ENCODE measurements around the gene SERPINH1.
A peak's percentile ranks its signal among the peaks of the same experiment; 100 is the strongest.

The SERPINH1 gene

DNA sequence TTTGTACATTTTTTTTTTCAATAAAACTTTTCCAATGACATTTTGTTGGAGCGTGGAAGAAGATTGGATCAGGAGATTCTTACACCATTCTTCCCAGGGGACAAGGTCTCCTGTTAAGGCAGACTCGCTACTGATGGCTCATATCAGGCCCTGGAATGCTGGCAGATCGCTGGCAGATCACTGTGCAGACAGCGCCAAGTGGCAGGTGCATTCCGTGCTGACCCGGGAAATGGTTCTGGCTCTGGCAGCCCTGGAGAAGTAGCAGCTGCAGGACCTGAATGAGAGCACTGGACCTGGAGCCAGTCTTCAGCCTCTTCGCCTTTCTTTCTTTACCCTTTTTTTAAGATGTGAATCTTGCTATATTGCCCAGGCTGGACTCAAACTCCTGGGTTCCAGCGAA lies 10.7 kb downstream of the SERPINH1 start:
- Histone ChIP-seq H3K4me3 (ENCODE audit: insufficient read depth, low read depth, low read length) (no peak overlapping the region), H3K27ac (ENCODE audit: insufficient read depth, low read depth, low read length, poor library complexity, severe bottlenecking) (no peak overlapping the region), H3K27me3 (ENCODE audit: control insufficient read depth, insufficient read depth, low read length, poor library complexity, severe bottlenecking) (no peaks in the 10 kb centered on the region), H3K9me3 (ENCODE audit: control insufficient read depth, low read length) (no peaks in the 10 kb centered on the region), H3K4me1 (ENCODE audit: control insufficient read depth, insufficient read depth, low read length) (no peaks in the 10 kb centered on the region), H3K36me3 (ENCODE audit: control insufficient read depth, insufficient read depth, low read length) (peaks cover 51% of the 10 kb centered on the region)
- 81 to 85% methylated on average over 8 of the region's 8 CpGs for WGBS, 2 experiments

DNA sequence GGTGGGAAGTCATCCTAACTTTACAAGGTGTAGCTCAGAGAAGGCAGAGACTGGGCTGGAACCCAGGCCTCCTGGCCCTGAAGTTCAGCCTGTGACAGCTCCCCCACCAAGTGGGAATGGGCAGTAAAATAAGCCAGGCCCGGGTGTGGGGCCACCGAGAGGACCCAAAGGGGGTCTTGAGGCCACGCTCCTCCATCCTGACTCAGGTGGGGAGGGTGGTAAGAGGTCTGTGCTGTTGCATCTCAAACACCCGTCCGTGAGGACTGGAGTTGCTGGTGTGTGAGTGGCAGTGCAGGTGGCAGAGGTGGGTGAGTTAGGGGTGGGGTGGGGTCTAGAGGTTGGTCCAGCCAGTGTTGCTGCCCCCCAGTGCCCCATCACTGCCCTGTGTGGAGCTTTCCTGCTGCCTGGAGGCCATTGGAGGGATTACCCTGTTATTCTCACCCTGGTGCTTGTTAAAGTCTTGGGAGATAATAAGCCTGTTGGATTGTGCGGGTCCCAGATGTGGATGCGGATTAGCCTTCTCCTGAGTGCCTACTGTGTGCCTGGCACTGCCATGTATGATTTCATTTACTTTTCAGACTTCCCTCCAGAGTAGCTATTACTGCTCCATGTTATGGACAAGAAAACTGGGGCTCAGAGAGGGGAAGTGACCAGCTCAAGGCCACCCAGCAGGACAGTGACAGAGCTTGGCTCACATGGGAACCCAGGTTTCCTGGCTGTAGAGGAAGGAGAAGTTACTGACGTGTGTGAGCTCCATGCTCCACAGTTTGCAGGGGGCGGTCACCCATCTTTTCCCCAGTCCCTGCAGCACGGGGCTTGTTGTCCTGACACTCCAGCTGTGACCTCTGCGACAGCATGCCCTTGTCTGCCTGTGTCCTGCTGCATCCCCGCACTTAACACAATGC lies 12.9 kb downstream of the SERPINH1 start:
- H3K4me1 ChIP-seq (ENCODE audit: control insufficient read depth, insufficient read depth, low read length), result no peaks in the 10 kb centered on the region
- 88 to 89% methylated on average over 12 of the region's 12 CpGs for WGBS, 2 experiments
- H3K27ac ChIP-seq (ENCODE audit: insufficient read depth, low read depth, low read length, poor library complexity, severe bottlenecking), result no peak overlapping the region
- H3K36me3 ChIP-seq (ENCODE audit: control insufficient read depth, insufficient read depth, low read length), result peaks cover 31% of the 10 kb centered on the region
- no peak overlapping the region for H3K4me3 ChIP-seq (ENCODE audit: insufficient read depth, low read depth, low read length)
- no peaks in the 10 kb centered on the region for H3K27me3 ChIP-seq (ENCODE audit: control insufficient read depth, insufficient read depth, low read length, poor library complexity, severe bottlenecking)
- no peaks in the 10 kb centered on the region for H3K9me3 ChIP-seq (ENCODE audit: control insufficient read depth, low read length)

DNA sequence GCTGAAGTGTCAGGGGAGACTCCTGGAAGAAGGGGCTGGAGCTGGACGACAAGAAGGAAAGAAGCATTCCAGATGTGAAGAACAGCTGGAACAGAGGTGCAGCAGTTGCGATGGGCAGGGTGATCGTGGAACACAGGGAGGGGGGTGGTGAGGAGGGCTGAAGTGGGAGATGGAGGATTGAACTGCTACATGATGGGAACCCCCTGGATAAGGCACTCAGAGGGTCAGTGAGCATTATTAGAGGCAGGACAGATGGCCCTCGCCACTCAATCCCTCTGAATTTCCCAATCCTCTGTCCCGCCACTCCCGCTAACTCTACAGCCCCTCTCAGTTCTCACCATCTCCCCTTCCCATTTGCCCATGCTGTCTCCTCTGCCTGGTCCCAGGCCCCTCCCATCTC lies 14.0 kb downstream of the SERPINH1 start:
- H3K27ac ChIP-seq (ENCODE audit: insufficient read depth, low read depth, low read length, poor library complexity, severe bottlenecking), result no peak overlapping the region
- H3K36me3 ChIP-seq (ENCODE audit: control insufficient read depth, insufficient read depth, low read length), result peaks cover 21% of the 10 kb centered on the region
- no peaks in the 10 kb centered on the region for H3K9me3 ChIP-seq (ENCODE audit: control insufficient read depth, low read length)
- H3K27me3 ChIP-seq (ENCODE audit: control insufficient read depth, insufficient read depth, low read length, poor library complexity, severe bottlenecking), result no peaks in the 10 kb centered on the region
- H3K4me1 ChIP-seq (ENCODE audit: control insufficient read depth, insufficient read depth, low read length), result no peaks in the 10 kb centered on the region
- H3K4me3 ChIP-seq (ENCODE audit: insufficient read depth, low read depth, low read length), result no peak overlapping the region
- WGBS, 2 experiments, result 88 to 89% methylated on average over 6 of the region's 6 CpGs

DNA sequence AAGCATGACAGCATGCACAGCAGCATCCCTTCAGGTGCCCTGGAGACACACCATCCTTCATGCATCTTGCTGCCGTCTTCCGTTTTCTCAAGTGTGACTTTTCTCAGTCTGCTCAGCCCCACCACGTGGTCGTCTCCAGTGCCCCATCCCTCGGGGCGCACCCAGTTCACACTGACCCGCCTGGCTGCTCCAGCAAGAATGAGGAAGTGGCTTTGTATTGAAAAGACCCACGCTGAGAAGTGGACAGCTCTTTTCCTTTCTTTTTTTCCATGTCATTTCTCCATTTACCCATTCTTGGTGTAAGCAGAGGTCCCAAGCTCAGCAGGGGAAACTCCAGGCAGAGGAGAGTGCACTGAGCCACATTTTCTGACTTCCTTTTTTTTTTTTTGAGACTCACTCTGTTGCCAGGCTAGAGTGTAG lies 14.5 kb downstream of the SERPINH1 start:
- Histone ChIP-seq H3K36me3 (ENCODE audit: control insufficient read depth, insufficient read depth, low read length) (peaks cover 16% of the 10 kb centered on the region), H3K4me3 (ENCODE audit: insufficient read depth, low read depth, low read length) (no peak overlapping the region), H3K27ac (ENCODE audit: insufficient read depth, low read depth, low read length, poor library complexity, severe bottlenecking) (no peak overlapping the region), H3K4me1 (ENCODE audit: control insufficient read depth, insufficient read depth, low read length) (no peaks in the 10 kb centered on the region), H3K27me3 (ENCODE audit: control insufficient read depth, insufficient read depth, low read length, poor library complexity, severe bottlenecking) (no peaks in the 10 kb centered on the region), H3K9me3 (ENCODE audit: control insufficient read depth, low read length) (no peaks in the 10 kb centered on the region)
- WGBS, 2 experiments, result 39 to 44% methylated on average over 8 of the region's 8 CpGs

DNA sequence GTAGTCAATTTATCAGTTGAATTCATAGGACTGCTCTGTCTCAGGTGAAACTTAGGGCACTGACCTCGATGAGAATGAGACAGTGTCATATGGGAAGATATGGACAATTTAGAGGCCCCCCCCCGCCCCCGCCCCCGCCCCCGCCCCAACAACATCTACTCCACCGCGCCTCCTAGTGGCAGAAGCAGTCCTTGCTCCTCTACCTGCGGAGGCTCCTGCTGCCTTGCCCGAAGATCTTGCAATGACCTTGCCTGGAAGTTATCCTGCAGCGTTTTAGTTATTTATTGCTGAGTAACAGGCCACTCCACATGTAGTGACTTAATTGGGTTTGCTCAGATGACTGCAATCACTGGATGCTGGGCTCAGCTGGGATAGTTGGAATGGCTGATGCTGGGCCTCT lies 15.2 kb downstream of the SERPINH1 start:
- no peaks in the 10 kb centered on the region for H3K27me3 ChIP-seq (ENCODE audit: control insufficient read depth, insufficient read depth, low read length, poor library complexity, severe bottlenecking)
- no peaks in the 10 kb centered on the region for H3K4me1 ChIP-seq (ENCODE audit: control insufficient read depth, insufficient read depth, low read length)
- peaks cover 10% of the 10 kb centered on the region for H3K36me3 ChIP-seq (ENCODE audit: control insufficient read depth, insufficient read depth, low read length)
- no peak overlapping the region for H3K4me3 ChIP-seq (ENCODE audit: insufficient read depth, low read depth, low read length)
- no peaks in the 10 kb centered on the region for H3K9me3 ChIP-seq (ENCODE audit: control insufficient read depth, low read length)
- 35 to 45% methylated on average over 6 to 10 of the region's 10 CpGs for WGBS, 2 experiments
- H3K27ac ChIP-seq (ENCODE audit: insufficient read depth, low read depth, low read length, poor library complexity, severe bottlenecking), result no peak overlapping the region

DNA sequence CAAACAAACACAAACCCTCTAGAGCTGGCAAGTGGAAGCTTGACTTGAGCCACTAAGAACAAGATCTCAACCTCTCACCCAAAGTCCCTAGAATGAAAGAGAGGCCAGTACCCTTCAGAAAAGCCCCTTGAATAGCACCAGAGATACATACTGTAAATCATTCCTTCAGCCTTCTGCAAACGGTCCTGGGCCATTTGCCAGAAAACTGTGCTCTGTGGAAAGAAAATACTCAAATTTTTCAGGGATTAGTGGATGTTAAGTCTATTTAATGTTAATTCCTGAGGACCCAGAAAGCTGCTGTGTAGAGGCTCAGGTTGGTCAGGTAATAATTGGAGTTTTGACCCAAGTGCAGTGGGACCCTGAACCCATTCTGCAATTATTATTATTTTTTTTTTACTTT lies 16.9 kb downstream of the SERPINH1 start:
- no peak overlapping the region for H3K4me3 ChIP-seq (ENCODE audit: insufficient read depth, low read depth, low read length)
- H3K4me1 ChIP-seq (ENCODE audit: control insufficient read depth, insufficient read depth, low read length), result no peaks in the 10 kb centered on the region
- no peaks in the 10 kb centered on the region for H3K9me3 ChIP-seq (ENCODE audit: control insufficient read depth, low read length)
- WGBS, 2 experiments, result 85 to 100% methylated on average over 1 of the region's 1 CpG
- H3K36me3 ChIP-seq (ENCODE audit: control insufficient read depth, insufficient read depth, low read length), result no peaks in the 10 kb centered on the region
- no peak overlapping the region for H3K27ac ChIP-seq (ENCODE audit: insufficient read depth, low read depth, low read length, poor library complexity, severe bottlenecking)
- H3K27me3 ChIP-seq (ENCODE audit: control insufficient read depth, insufficient read depth, low read length, poor library complexity, severe bottlenecking), result no peaks in the 10 kb centered on the region

DNA sequence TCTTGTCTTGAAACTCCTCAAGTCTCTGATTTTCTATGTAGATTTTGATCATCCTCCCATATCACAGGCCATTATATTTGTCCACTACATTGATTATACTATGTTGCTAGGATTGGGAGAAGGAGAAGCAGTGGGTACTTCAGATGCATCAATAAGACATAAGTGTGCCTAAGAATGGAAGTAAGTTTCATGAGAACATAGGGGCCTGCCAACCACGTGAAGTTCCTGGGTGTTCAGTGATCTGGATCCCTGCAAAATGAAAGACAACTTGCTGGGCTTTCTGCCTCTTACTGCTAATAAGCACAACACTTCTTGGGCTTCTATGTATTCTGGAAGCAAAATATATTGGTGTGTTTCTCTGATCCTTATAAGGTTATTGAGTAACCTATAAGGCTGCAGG lies 17.8 kb downstream of the SERPINH1 start:
- H3K36me3 ChIP-seq (ENCODE audit: control insufficient read depth, insufficient read depth, low read length), result no peaks in the 10 kb centered on the region
- H3K27me3 ChIP-seq (ENCODE audit: control insufficient read depth, insufficient read depth, low read length, poor library complexity, severe bottlenecking), result no peaks in the 10 kb centered on the region
- WGBS, 2 experiments, result 77 to 85% methylated on average over 1 of the region's 1 CpG
- H3K4me3 ChIP-seq (ENCODE audit: insufficient read depth, low read depth, low read length), result no peak overlapping the region
- H3K27ac ChIP-seq (ENCODE audit: insufficient read depth, low read depth, low read length, poor library complexity, severe bottlenecking), result no peak overlapping the region
- H3K4me1 ChIP-seq (ENCODE audit: control insufficient read depth, insufficient read depth, low read length), result peaks cover under 1% of the 10 kb centered on the region
- no peaks in the 10 kb centered on the region for H3K9me3 ChIP-seq (ENCODE audit: control insufficient read depth, low read length)

DNA sequence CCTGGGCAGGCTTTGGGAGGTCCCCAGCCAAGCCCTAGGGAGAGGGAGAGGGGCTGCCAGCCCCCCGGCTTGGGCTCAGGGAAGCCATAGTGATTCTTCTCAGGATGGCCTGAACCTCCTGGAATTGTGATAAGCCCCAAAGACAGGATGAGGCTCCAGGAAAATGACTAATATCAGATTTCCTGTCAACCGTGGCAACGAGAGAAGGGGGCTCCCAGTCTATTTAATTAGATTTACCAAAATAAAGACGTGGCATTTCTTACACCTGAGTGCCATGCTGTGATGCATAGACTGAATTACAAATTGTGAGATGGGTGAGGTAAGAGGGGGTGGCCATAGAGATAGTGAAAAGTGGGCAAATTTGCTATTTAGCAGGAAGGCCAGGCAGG lies 20.4 kb downstream of the SERPINH1 start:
- Histone ChIP-seq H3K36me3 (ENCODE audit: control insufficient read depth, insufficient read depth, low read length) (no peaks in the 10 kb centered on the region), H3K27ac (ENCODE audit: insufficient read depth, low read depth, low read length, poor library complexity, severe bottlenecking) (no peak overlapping the region), H3K27me3 (ENCODE audit: control insufficient read depth, insufficient read depth, low read length, poor library complexity, severe bottlenecking) (no peaks in the 10 kb centered on the region), H3K4me1 (ENCODE audit: control insufficient read depth, insufficient read depth, low read length) (peaks cover 6% of the 10 kb centered on the region), H3K4me3 (ENCODE audit: insufficient read depth, low read depth, low read length) (peak overlapping the region; percentile 66), H3K9me3 (ENCODE audit: control insufficient read depth, low read length) (no peaks in the 10 kb centered on the region)
- 75 to 81% methylated on average over 4 of the region's 4 CpGs for WGBS, 2 experiments

DNA sequence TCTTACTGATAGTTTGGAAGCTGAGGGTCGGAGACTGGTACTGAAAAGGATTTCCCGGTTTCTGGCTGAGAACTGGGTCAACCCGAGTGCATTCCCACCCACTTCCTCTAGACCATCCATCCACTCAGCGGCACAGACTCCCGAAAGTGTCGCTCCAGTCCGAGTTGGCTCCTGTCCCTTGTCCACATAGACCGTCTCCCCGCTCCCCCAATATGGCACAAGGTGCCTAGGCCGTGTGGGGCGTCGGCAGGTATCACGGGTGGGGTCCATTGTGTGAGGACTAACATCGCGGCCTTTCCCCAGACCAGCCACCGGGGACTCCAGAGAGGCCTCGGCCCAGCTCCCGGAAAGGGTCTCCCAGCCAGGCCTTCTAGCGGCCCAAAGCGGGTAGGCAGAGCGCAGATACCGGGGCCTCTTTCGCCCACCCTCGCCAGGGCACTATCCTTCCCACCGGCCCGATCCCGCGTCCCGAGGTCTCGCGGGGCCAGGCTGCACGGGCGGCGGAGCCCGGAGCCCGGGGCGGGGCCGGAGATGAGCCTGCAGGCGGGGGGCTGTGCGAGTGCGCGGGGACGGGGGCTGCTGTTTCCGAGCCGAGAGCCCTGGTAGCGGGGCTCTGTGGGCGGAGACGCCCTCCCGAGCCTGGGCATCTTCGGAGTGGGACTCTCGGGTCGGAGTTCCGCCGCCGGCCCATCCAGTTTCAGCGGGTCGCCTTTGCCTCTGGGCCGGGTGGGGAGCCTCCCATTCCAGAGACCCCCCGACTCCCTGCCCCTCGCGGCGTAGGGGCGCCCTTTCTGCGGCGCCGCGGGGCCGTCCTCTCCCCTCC lies 21.1 kb downstream of the SERPINH1 start:
- WGBS, 2 experiments, result 5 to 6% methylated on average over 68 of the region's 68 CpGs
- Histone ChIP-seq H3K4me3 (ENCODE audit: insufficient read depth, low read depth, low read length) (peak overlapping the region; percentile 66), H3K36me3 (ENCODE audit: control insufficient read depth, insufficient read depth, low read length) (no peaks in the 10 kb centered on the region), H3K4me1 (ENCODE audit: control insufficient read depth, insufficient read depth, low read length) (peaks cover 6% of the 10 kb centered on the region), H3K27ac (ENCODE audit: insufficient read depth, low read depth, low read length, poor library complexity, severe bottlenecking) (peak overlapping the region; percentile 84), H3K9me3 (ENCODE audit: control insufficient read depth, low read length) (no peaks in the 10 kb centered on the region), H3K27me3 (ENCODE audit: control insufficient read depth, insufficient read depth, low read length, poor library complexity, severe bottlenecking) (no peaks in the 10 kb centered on the region)

Data from ectodermal cell (in vitro differentiated cells).